Activated naive CD8-positive, alpha-beta T cell treated with anti-CD3 and anti-CD28 coated beads for 36 hours (primary cell): ENCODE measurements around the gene TNFRSF25. TPM values are rescaled to one million over a fixed set of nuclear protein-coding genes. Genes with fewer than 3 reads are reported as not detected.
A peak's percentile ranks its signal among the peaks of the same experiment; 100 is the strongest.

Experiments
- DNase-seq: peaks from one replicate; pipeline ENCODE4 v3.0.0; 2021
- H3K27ac Mint-ChIP-seq: one replicate; pipeline ENCODE4 v1.8.0; 2022; ENCODE audit warnings: mild to moderate bottlenecking, moderate library complexity, mixed read lengths
- H3K27me3 Mint-ChIP-seq: one replicate; pipeline ENCODE4 v1.8.0; 2022; ENCODE audit warnings: mild to moderate bottlenecking, mixed read lengths
- H3K36me3 Mint-ChIP-seq: one replicate; pipeline ENCODE4 v1.8.0; 2021; ENCODE audit warnings: mild to moderate bottlenecking, mixed read lengths
- H3K4me1 Mint-ChIP-seq: one replicate; pipeline ENCODE4 v1.8.0; 2021; ENCODE audit warnings: mixed read lengths
- H3K4me3 Mint-ChIP-seq: one replicate; pipeline ENCODE4 v1.8.0; 2022; ENCODE audit warnings: mild to moderate bottlenecking, moderate library complexity, mixed read lengths
- H3K9me3 Mint-ChIP-seq: one replicate; pipeline ENCODE4 v1.8.0; 2022; ENCODE audit warnings: mixed read lengths
- total RNA-seq, 2 experiments: library from RNA; stranded (reverse); gene quantifications; one replicate each; pipeline ENCODE4 v1.2.3, GENCODE V29; 2021

TNFRSF25 gene
- total RNA-seq, 2 experiments from 2014 or later = 64.7 to 67.8 TPM

- Mint-ChIP-seq H3K27me3 (peaks cover 30% of the 10 kb centered on the region), H3K4me1 (peaks cover 10% of the 10 kb centered on the region), H3K4me3 (no peak overlapping the region), H3K36me3 (no peaks in the 10 kb centered on the region), H3K27ac (no peak overlapping the region), H3K9me3 (no peaks in the 10 kb centered on the region)
- DNase-seq = no peak
Measured at GRCh38 chr1:6485168-6486101, 19.5 kb upstream of the TNFRSF25 start.

GRCh38 chr1:6484826-6485167 is 18.8 kb upstream of the TNFRSF25 start:
- Mint-ChIP-seq H3K4me3 (no peak overlapping the region), H3K36me3 (no peaks in the 10 kb centered on the region), H3K27ac (no peak overlapping the region)

GRCh38 chr1:6483761-6484117 is 17.8 kb upstream of the TNFRSF25 start:
- H3K27ac Mint-ChIP-seq = no peak overlapping the region
- no peaks in the 10 kb centered on the region for H3K36me3 Mint-ChIP-seq

More at GRCh38 chr1:6484826-6485167, 18.8 kb upstream of the TNFRSF25 start:
- peaks cover 30% of the 10 kb centered on the region for H3K27me3 Mint-ChIP-seq
- H3K9me3 Mint-ChIP-seq = no peaks in the 10 kb centered on the region
- no peak for DNase-seq
- H3K4me1 Mint-ChIP-seq = peaks cover 10% of the 10 kb centered on the region

GRCh38 chr1:6483017-6483760 is 17.2 kb upstream of the TNFRSF25 start:
- H3K4me1 Mint-ChIP-seq = peaks cover 10% of the 10 kb centered on the region
- H3K27me3 Mint-ChIP-seq = peaks cover 30% of the 10 kb centered on the region
- no peak for DNase-seq
- no peaks in the 10 kb centered on the region for H3K9me3 Mint-ChIP-seq
- H3K36me3 Mint-ChIP-seq = no peaks in the 10 kb centered on the region
- no peak overlapping the region for H3K4me3 Mint-ChIP-seq
- H3K27ac Mint-ChIP-seq = no peak overlapping the region

More at GRCh38 chr1:6483761-6484117, 17.8 kb upstream of the TNFRSF25 start:
- Mint-ChIP-seq H3K27me3 (peaks cover 30% of the 10 kb centered on the region), H3K4me1 (peaks cover 10% of the 10 kb centered on the region), H3K9me3 (no peaks in the 10 kb centered on the region), H3K4me3 (no peak overlapping the region)
- no peak for DNase-seq

GRCh38 chr1:6481820-6482219 is 15.8 kb upstream of the TNFRSF25 start:
- H3K27ac Mint-ChIP-seq = no peak overlapping the region
- no peak for DNase-seq
- no peaks in the 10 kb centered on the region for H3K9me3 Mint-ChIP-seq
- H3K36me3 Mint-ChIP-seq = no peaks in the 10 kb centered on the region
- peaks cover 8% of the 10 kb centered on the region for H3K4me1 Mint-ChIP-seq
- peaks cover 25% of the 10 kb centered on the region for H3K27me3 Mint-ChIP-seq
- no peak overlapping the region for H3K4me3 Mint-ChIP-seq

- no peak overlapping the region for H3K27ac Mint-ChIP-seq
- peaks cover 2% of the 10 kb centered on the region for H3K4me1 Mint-ChIP-seq
- DNase-seq = no peak
- no peaks in the 10 kb centered on the region for H3K9me3 Mint-ChIP-seq
- H3K27me3 Mint-ChIP-seq = no peaks in the 10 kb centered on the region
- no peak overlapping the region for H3K4me3 Mint-ChIP-seq
- H3K36me3 Mint-ChIP-seq = no peaks in the 10 kb centered on the region
Measured at GRCh38 chr1:6477039-6477820, 11.3 kb upstream of the TNFRSF25 start.

GRCh38 chr1:6476483-6476882 is 10.5 kb upstream of the TNFRSF25 start:
- Mint-ChIP-seq H3K4me3 (no peak overlapping the region), H3K27ac (no peak overlapping the region), H3K9me3 (no peaks in the 10 kb centered on the region), H3K27me3 (no peaks in the 10 kb centered on the region), H3K36me3 (no peaks in the 10 kb centered on the region), H3K4me1 (peaks cover 2% of the 10 kb centered on the region)
- DNase-seq = no peak

- no peaks in the 10 kb centered on the region for H3K36me3 Mint-ChIP-seq
- H3K9me3 Mint-ChIP-seq = no peaks in the 10 kb centered on the region
- H3K27me3 Mint-ChIP-seq = no peaks in the 10 kb centered on the region
- no peak overlapping the region for H3K4me3 Mint-ChIP-seq
- DNase-seq = peak; percentile 73
- no peak overlapping the region for H3K27ac Mint-ChIP-seq
- H3K4me1 Mint-ChIP-seq = peaks cover 2% of the 10 kb centered on the region
Measured at GRCh38 chr1:6475381-6476133, 9.6 kb upstream of the TNFRSF25 start.

- H3K4me1 Mint-ChIP-seq = peaks cover 2% of the 10 kb centered on the region
- no peak overlapping the region for H3K4me3 Mint-ChIP-seq
- no peak overlapping the region for H3K27ac Mint-ChIP-seq
- no peaks in the 10 kb centered on the region for H3K9me3 Mint-ChIP-seq
- no peaks in the 10 kb centered on the region for H3K36me3 Mint-ChIP-seq
- H3K27me3 Mint-ChIP-seq = no peaks in the 10 kb centered on the region
- DNase-seq = no peak
Measured at GRCh38 chr1:6474815-6475282, 8.9 kb upstream of the TNFRSF25 start.

GRCh38 chr1:6473974-6474814 is 8.2 kb upstream of the TNFRSF25 start:
- no peaks in the 10 kb centered on the region for H3K9me3 Mint-ChIP-seq
- no peaks in the 10 kb centered on the region for H3K27me3 Mint-ChIP-seq
- H3K36me3 Mint-ChIP-seq = no peaks in the 10 kb centered on the region
- DNase-seq = no peak
- no peak overlapping the region for H3K27ac Mint-ChIP-seq
- H3K4me3 Mint-ChIP-seq = no peak overlapping the region
- H3K4me1 Mint-ChIP-seq = peaks cover 2% of the 10 kb centered on the region

- Mint-ChIP-seq H3K9me3 (no peaks in the 10 kb centered on the region), H3K4me3 (no peak overlapping the region), H3K27me3 (no peaks in the 10 kb centered on the region), H3K27ac (no peak overlapping the region), H3K36me3 (no peaks in the 10 kb centered on the region), H3K4me1 (peaks cover 2% of the 10 kb centered on the region)
- DNase-seq = no peak
Measured at GRCh38 chr1:6473156-6473555, 7.2 kb upstream of the TNFRSF25 start.

- H3K9me3 Mint-ChIP-seq = no peaks in the 10 kb centered on the region
- H3K27ac Mint-ChIP-seq = no peak overlapping the region
- no peaks in the 10 kb centered on the region for H3K27me3 Mint-ChIP-seq
- peaks cover 2% of the 10 kb centered on the region for H3K4me1 Mint-ChIP-seq
- H3K4me3 Mint-ChIP-seq = no peak overlapping the region
- no peak for DNase-seq
- no peaks in the 10 kb centered on the region for H3K36me3 Mint-ChIP-seq
Measured at GRCh38 chr1:6472391-6472790, 6.4 kb upstream of the TNFRSF25 start.

GRCh38 chr1:6471970-6472368 is 6.0 kb upstream of the TNFRSF25 start:
- no peak overlapping the region for H3K4me3 Mint-ChIP-seq
- H3K27ac Mint-ChIP-seq = no peak overlapping the region
- no peak for DNase-seq
- no peaks in the 10 kb centered on the region for H3K9me3 Mint-ChIP-seq
- no peaks in the 10 kb centered on the region for H3K36me3 Mint-ChIP-seq
- no peaks in the 10 kb centered on the region for H3K27me3 Mint-ChIP-seq
- peaks cover 2% of the 10 kb centered on the region for H3K4me1 Mint-ChIP-seq
